Lung (tissue), 12 donors: ENCODE data around the gene PCSK6. TPM values are rescaled to one million over a fixed set of nuclear protein-coding genes. Genes with fewer than 3 reads are reported as not detected.
"Not testable (repeated sequence)": the region's sequence is repeated elsewhere in the genome, so short reads cannot be mapped to it uniquely, and the experiment has no call there.

ENCODE experiments used
- ATAC-seq: fragments of 200-7000 bp; cut with Tn5 transposase; one replicate; pipeline ENCODE4 v1.9.1; 2020; ENCODE audit warnings: moderate number of reproducible peaks; ENCODE audit not compliant: insufficient read depth, low FRiP score
- DNase-seq, 3 donors: peaks; one replicate each; pipeline ENCODE4 v3.0.0-alpha.2; 2013 to 2017
- H3K27ac ChIP-seq, 2 donors: one replicate each; pipeline ENCODE4 v1.5.1; 2013; ENCODE audit warnings: mild to moderate bottlenecking in 2 of 2, moderate library complexity in 2 of 2, control low read depth in 1 of 2, inconsistent platforms in 1 of 2, low read depth in 1 of 2, low read length in 1 of 2
- H3K27me3 ChIP-seq, 3 donors: one replicate each; pipeline ENCODE4 v1.5.1; 2013; ENCODE audit warnings: low read length in 2 of 3; ENCODE audit not compliant: control insufficient read depth in 3 of 3, insufficient read depth in 3 of 3
- H3K36me3 ChIP-seq, 4 donors: one replicate each; pipeline ENCODE4 v1.5.1; 2013; ENCODE audit warnings: low read length in 4 of 4, mild to moderate bottlenecking in 1 of 4, moderate library complexity in 1 of 4; ENCODE audit not compliant: control insufficient read depth in 4 of 4, insufficient read depth in 4 of 4
- H3K4me1 ChIP-seq, 5 donors: one replicate each; pipeline ENCODE4 v1.5.1; 2013; ENCODE audit warnings: low read length in 5 of 5, mild to moderate bottlenecking in 2 of 5, moderate library complexity in 1 of 5; ENCODE audit not compliant: control insufficient read depth in 5 of 5, insufficient read depth in 5 of 5
- H3K4me3 ChIP-seq: one replicate; pipeline ENCODE4 v1.5.1; 2013; ENCODE audit warnings: mild to moderate bottlenecking, control low read depth, moderate library complexity
- H3K9ac ChIP-seq, 2 donors: one replicate each; pipeline ENCODE4 v1.5.1; 2013; ENCODE audit warnings: low read length in 2 of 2, control low read depth in 1 of 2; ENCODE audit not compliant: insufficient read depth in 1 of 2
- H3K9me3 ChIP-seq, 4 donors: one replicate each; pipeline ENCODE4 v1.5.1; 2013; ENCODE audit warnings: low read length in 3 of 4, mild to moderate bottlenecking in 1 of 4, moderate library complexity in 1 of 4; ENCODE audit not compliant: control insufficient read depth in 4 of 4, insufficient read depth in 3 of 4
- CTCF ChIP-seq: IDR thresholded peaks from 2 replicates; pipeline ENCODE4 v1.5.1; 2012; ENCODE audit warnings: mild to moderate bottlenecking; ENCODE audit errors: control extremely low read depth, extremely low read depth
- WGBS, 2 donors: extraction: QIAGEN DNeasy Blood & Tissue Kit; methylation state at CpG; one replicate each; pipeline ENCODE4 v1.1.7; 2013; 5-methylcytosine and 5-hydroxymethylcytosine counted together
- polyA plus RNA-seq, 2 donors: library from polyadenylated mRNA; stranded (reverse); fragments of 200-250 nt; gene quantifications; one replicate each; pipeline ENCODE4 v1.2.1, GENCODE V29; 2013
- total RNA-seq, 2 donors: library from RNA; depleted of rRNA in 1 of 2; stranded (reverse); fragments of >200 nt in 1 of 2; gene quantifications; one replicate each; pipeline ENCODE4 v1.2.1, GENCODE V29; 2014 to 2021
- donor health status: control.
- donor health status: control.
- donor health status: Bipolar disorder and iron deficiency.
- donor health status: healthy.
- donor health status: DM: yes; HTN: yes; CAD: no.

The PCSK6 gene
- total and polyA plus RNA-seq, 4 donors: 4.6 to 41.0 (median 8.4) TPM

GRCh38 chr15:101425787-101426365, 63.6 kb downstream of the PCSK6 start:
- no peak overlapping the region for H3K4me3 ChIP-seq
- no peak overlapping the region for H3K27ac ChIP-seq
- no peak for TF ChIP-seq CTCF
- no peak for DNase-seq
- no peak overlapping the region for H3K9ac ChIP-seq
- H3K9me3 ChIP-seq: no peaks in the 10 kb centered on the region
- no peaks in the 10 kb centered on the region for H3K36me3 ChIP-seq
- H3K27me3 ChIP-seq: no peaks in the 10 kb centered on the region
- 80 to 87% methylated on average over 9 of the region's 9 CpGs for WGBS, 2 donors
- ATAC-seq: no peak
- H3K4me1 ChIP-seq: no peaks in the 10 kb centered on the region

- no peak overlapping the region for H3K4me3 ChIP-seq
- H3K9me3 ChIP-seq: no peaks in the 10 kb centered on the region
- whole genome bisulfite sequencing, 2 donors: 85 to 87% methylated on average over 7 of the region's 7 CpGs
- DNase-seq (no peak), ATAC-seq (no peak)
- TF ChIP-seq CTCF: no peak
- no peak overlapping the region for H3K9ac ChIP-seq
- H3K4me1 ChIP-seq: no peaks in the 10 kb centered on the region
- H3K36me3 ChIP-seq: no peaks in the 10 kb centered on the region
- no peaks in the 10 kb centered on the region for H3K27me3 ChIP-seq
- H3K27ac ChIP-seq: no peak overlapping the region
These were observed 64.5 kb downstream of the PCSK6 start for GRCh38 chr15:101424984-101425383.

- Histone ChIP-seq H3K27me3 (no peaks in the 10 kb centered on the region), H3K4me3 (no peak overlapping the region), H3K9ac (no peak overlapping the region), H3K36me3 (no peaks in the 10 kb centered on the region), H3K9me3 (no peaks in the 10 kb centered on the region), H3K4me1 (no peaks in the 10 kb centered on the region), H3K27ac (no peak overlapping the region)
- WGBS, 2 donors: 92 to 93% methylated on average over 4 of the region's 4 CpGs
- TF ChIP-seq CTCF: no peak
- ATAC-seq (no peak), DNase-seq (no peak)
These were observed 69.3 kb downstream of the PCSK6 start for GRCh38 chr15:101420232-101420631.

- WGBS, 2 donors: 92 to 93% methylated on average over 6 of the region's 6 CpGs
These were observed 73.0 kb downstream of the PCSK6 start for GRCh38 chr15:101416475-101416874.

More at GRCh38 chr15:101416475-101416874, 73.0 kb downstream of the PCSK6 start:
- H3K27me3 ChIP-seq, H3K4me3 ChIP-seq, H3K36me3 ChIP-seq, DNase-seq, H3K9ac ChIP-seq, H3K27ac ChIP-seq, H3K9me3 ChIP-seq, ATAC-seq, H3K4me1 ChIP-seq: not testable (repeated sequence)
